IMR-90 (cell line): ENCODE data around the gene RSRC1. TPM values are rescaled to one million over a fixed set of nuclear protein-coding genes. Genes with fewer than 3 reads are reported as not detected.

Source experiments
- ATAC-seq: fragments of 200-7000 bp; cut with Tn5 transposase; 2 replicates; pipeline ENCODE4 v1.9.1; 2020; ENCODE audit warnings: low read depth, mild to moderate bottlenecking, moderate library complexity
- BruUV-seq: library from RNA; stranded (reverse); fragments of 400-500 nt; replicated peaks from 2 replicates; lab custom pipeline; 2021; lab: Mats Ljungman, UMichigan
- CTCF ChIA-PET: fragments of 300-600 bp; formaldehyde crosslinking; extraction: SDS; loops from one replicate; lab custom pipeline; 2021; ENCODE audit warnings: antibody characterized with exemption; lab: Yijun Ruan, JAX
- POLR2A ChIA-PET: fragments of 300-600 bp; sonication (Branson Sonifier 250); formaldehyde crosslinking; loops from one replicate; lab custom pipeline; 2022; ENCODE audit warnings: antibody characterized with exemption; ENCODE audit not compliant: unreplicated experiment; lab: Charles Lee
- DNase-seq: peaks from one replicate; pipeline ENCODE4 v3.0.0; 2013
- H2AFZ ChIP-seq: replicated peaks from 2 replicates; pipeline ENCODE3; 2013; ENCODE audit warnings: low read length, mild to moderate bottlenecking; ENCODE audit not compliant: poor library complexity
- H2AK5ac ChIP-seq: 2 replicates; pipeline ENCODE4 v1.6.1; 2013; ENCODE audit warnings: low read depth, low read length, inconsistent platforms
- H2AK9ac ChIP-seq: replicated peaks from 2 replicates; pipeline ENCODE3; 2013; ENCODE audit warnings: mild to moderate bottlenecking, low read depth, low read length, moderate library complexity; ENCODE audit not compliant: poor library complexity
- H2BK120ac ChIP-seq: 2 replicates; pipeline ENCODE4 v1.6.1; 2013; ENCODE audit warnings: low read depth, low read length, inconsistent platforms
- H2BK15ac ChIP-seq: 3 replicates; pipeline ENCODE4 v1.6.1; 2013; ENCODE audit warnings: low read depth, low read length, inconsistent platforms
- H2BK20ac ChIP-seq: 2 replicates; pipeline ENCODE4 v1.6.1; 2013; ENCODE audit warnings: low read depth, mild to moderate bottlenecking, inconsistent platforms, low read length, moderate library complexity
- H2BK5ac ChIP-seq: 2 replicates; pipeline ENCODE4 v1.6.1; 2013; ENCODE audit warnings: mild to moderate bottlenecking, low read depth, low read length, inconsistent platforms; ENCODE audit not compliant: poor library complexity, severe bottlenecking
- H3K14ac ChIP-seq: replicated peaks from 2 replicates; pipeline ENCODE4 v1.6.1; 2013; ENCODE audit warnings: low read depth, low read length, inconsistent platforms
- H3K18ac ChIP-seq: 2 replicates; pipeline ENCODE4 v1.6.1; 2013; ENCODE audit warnings: low read depth, low read length, control low read depth
- H3K23ac ChIP-seq: 2 replicates; pipeline ENCODE4 v1.6.1; 2013; ENCODE audit warnings: low read depth, low read length, inconsistent platforms
- H3K27ac ChIP-seq: 2 replicates; pipeline ENCODE4 v1.5.1; 2013; ENCODE audit warnings: mild to moderate bottlenecking, control low read depth, low read length; ENCODE audit not compliant: insufficient read depth
- H3K27me3 ChIP-seq: 2 replicates; pipeline ENCODE4 v1.6.1; 2013; ENCODE audit warnings: low read length; ENCODE audit not compliant: control insufficient read depth, insufficient read depth
- H3K36me3 ChIP-seq: 2 replicates; pipeline ENCODE4 v1.6.1; 2013; ENCODE audit warnings: low read length, mixed read lengths; ENCODE audit not compliant: control insufficient read depth, insufficient read depth
- H3K4ac ChIP-seq: 2 replicates; pipeline ENCODE4 v1.6.1; 2013; ENCODE audit warnings: low read depth, low read length, inconsistent platforms
- H3K4me1 ChIP-seq: 2 replicates; pipeline ENCODE4 v1.6.1; 2013; ENCODE audit warnings: low read length, mixed read lengths; ENCODE audit not compliant: control insufficient read depth, insufficient read depth
- H3K4me2 ChIP-seq: 2 replicates; pipeline ENCODE4 v1.6.1; 2013; ENCODE audit warnings: low read depth, mild to moderate bottlenecking, control low read depth, low read length, moderate library complexity
- H3K4me3 ChIP-seq: 2 replicates; pipeline ENCODE4 v1.5.1; 2013; ENCODE audit warnings: low read depth, mild to moderate bottlenecking, control low read depth, low read length, moderate library complexity; ENCODE audit not compliant: insufficient read depth
- H3K56ac ChIP-seq: 2 replicates; pipeline ENCODE4 v1.6.1; 2013; ENCODE audit warnings: low read length, inconsistent platforms; ENCODE audit not compliant: insufficient read depth; ENCODE audit errors: extremely low read depth
- H3K79me1 ChIP-seq, 2 experiments: 2 replicates each; pipeline ENCODE4 v1.6.1; 2013; ENCODE audit warnings: low read length in 2 of 2, inconsistent platforms in 1 of 2, low read depth in 1 of 2
- H3K9ac ChIP-seq: 2 replicates; pipeline ENCODE4 v1.6.1; 2013; ENCODE audit warnings: low read depth, low read length, control low read depth
- H3K9me1 ChIP-seq: 2 replicates; pipeline ENCODE4 v1.6.1; 2013; ENCODE audit warnings: low read length, inconsistent platforms; ENCODE audit not compliant: insufficient read depth
- H3K9me3 ChIP-seq: 2 replicates; pipeline ENCODE4 v1.6.1; 2013; ENCODE audit warnings: low read length; ENCODE audit not compliant: control insufficient read depth, insufficient read depth
- H4K20me1 ChIP-seq: 2 replicates; pipeline ENCODE4 v1.6.1; 2013; ENCODE audit warnings: low read length, inconsistent platforms; ENCODE audit not compliant: insufficient read depth
- H4K5ac ChIP-seq: 2 replicates; pipeline ENCODE4 v1.6.1; 2013; ENCODE audit warnings: mild to moderate bottlenecking, low read depth, low read length, control low read depth
- H4K8ac ChIP-seq, 2 experiments: 2 replicates each; pipeline ENCODE4 v1.6.1; 2013; ENCODE audit warnings: low read depth in 2 of 2, low read length in 2 of 2, control low read depth in 1 of 2, inconsistent platforms in 1 of 2
- H4K91ac ChIP-seq: 2 replicates; pipeline ENCODE4 v1.6.1; 2013; ENCODE audit warnings: low read depth, low read length, inconsistent platforms; ENCODE audit not compliant: insufficient read depth
- CEBPB ChIP-seq: IDR thresholded peaks from 2 replicates; pipeline ENCODE4 v1.6.1; 2012; ENCODE audit warnings: low read depth, low read length, improper control_type of control experiment
- FOS ChIP-seq: fragments of 150-350 bp; IDR thresholded peaks from 2 replicates; pipeline ENCODE4 v1.6.1; 2016; ENCODE audit warnings: low read depth, low read length
- WGBS, 2 experiments: methylation state at CpG; one replicate each; pipeline versions ENCODE4 v1.1.5 to v1.1.7; 2013; ENCODE audit warnings: missing lambda C conversion rate in 2 of 2; ENCODE audit not compliant: insufficient read length in 1 of 2; ENCODE audit errors: extremely low coverage in 2 of 2; 5-methylcytosine and 5-hydroxymethylcytosine counted together
- dilution Hi-C: fragments of 300-500 bp; cut with HindIII; formaldehyde crosslinking; loops from one replicate; pipeline ENCODE4 v1.14.3; 2018; ENCODE audit warnings: low sequenced_read_pairs; ENCODE audit not compliant: unreplicated experiment
- in situ Hi-C: fragments of 300-500 bp; cut with MboI; formaldehyde crosslinking; loops from 3 replicates; pipeline ENCODE4 v1.14.3; 2019; ENCODE audit warnings: low sequenced_read_pairs, inconsistent platforms, mixed read lengths
- intact Hi-C: fragments of 100-400 bp; cut with micrococcal nuclease; formaldehyde crosslinking; loops from 2 replicates; pipeline ENCODE4 v1.10.0; 2022
- polyA plus RNA-seq, 3 experiments: library from polyadenylated mRNA; depleted of rRNA; stranded (reverse); fragments of >200 nt; gene quantifications; 2 replicates each; pipeline ENCODE4 v1.2.3, GENCODE V29; 2012; ENCODE audit warnings: low replicate concordance in 1 of 3
- total RNA-seq: library from RNA; depleted of rRNA; stranded (reverse); fragments of >200 nt; gene quantifications from 2 replicates; pipeline ENCODE4 v1.2.3, GENCODE V29; 2012

RSRC1 gene
- total and polyA plus RNA-seq, 2 of the 4 experiments (the other 2 are of a cell fraction), result 3.8 to 41.8 TPM

- Histone ChIP-seq H3K9me1 (no peaks in the 10 kb centered on the region), H3K9ac (no peak overlapping the region), H3K4me1 (no peaks in the 10 kb centered on the region), H2AK5ac (no peak overlapping the region), H3K18ac (no peak overlapping the region), H3K4me2 (no peak overlapping the region), H3K4ac (no peak overlapping the region), H3K27ac (no peak overlapping the region), H4K8ac (no peak overlapping the region), H4K91ac (no peak overlapping the region), H3K14ac (no peak overlapping the region), H3K27me3 (no peaks in the 10 kb centered on the region), H2BK5ac (no peak overlapping the region), H2AFZ (no peak overlapping the region), H4K5ac (no peak overlapping the region), H3K23ac (no peak overlapping the region), H3K4me3 (no peak overlapping the region), H2BK120ac (no peak overlapping the region), H3K56ac (no peak overlapping the region), H3K36me3 (no peaks in the 10 kb centered on the region), H3K79me1 (no peaks in the 10 kb centered on the region), H2BK20ac (no peak overlapping the region), H2BK15ac (no peak overlapping the region), H2AK9ac (no peak overlapping the region), H4K20me1 (no peaks in the 10 kb centered on the region), H3K9me3 (no peaks in the 10 kb centered on the region)
- TF ChIP-seq FOS (no peak), CEBPB (no peak)
- intact Hi-C loops (no loop called here), in situ Hi-C loops (no loop called here), dilution Hi-C loops (no loop called here)
- no peak for ATAC-seq
- no CpG with 5 or more reads among the region's 1 CpG for WGBS, 2 experiments
- POLR2A ChIA-PET, result no interaction called here
- DNase-seq, result no peak
- BruUV-seq, result no TSS peak
- CTCF ChIA-PET, result no interaction called here
Measured at GRCh38 chr3:158369279-158369678, 259.4 kb downstream of the RSRC1 start.
